ENCODE results near the gene AKNA.

AKNA gene

DNA sequence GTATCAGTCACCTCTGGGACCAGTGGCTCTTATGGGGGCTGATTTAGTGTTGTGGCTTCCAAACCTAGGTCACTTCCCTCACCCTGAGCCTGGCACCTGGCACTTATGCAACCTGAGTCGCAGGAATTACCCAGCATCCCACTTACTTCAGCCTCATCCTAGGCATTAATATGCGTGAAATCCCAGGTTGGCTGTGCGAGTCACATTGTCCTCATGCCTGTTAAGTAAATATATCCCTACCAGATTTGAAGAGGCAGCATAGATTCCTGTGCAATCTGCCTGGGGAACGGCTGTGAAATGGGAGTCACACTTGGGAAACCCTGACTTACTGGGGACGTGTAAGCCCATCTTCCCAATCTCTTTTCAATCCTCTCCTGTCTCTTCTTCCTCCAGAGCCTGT lies 42.7 kb upstream of the AKNA start:
- H3K36me3 ChIP-seq (ENCODE audit: low read depth): no peaks in the 10 kb centered on the region
- DNase-seq (ENCODE audit: low spot score) (no peak), ATAC-seq (ENCODE audit: low read depth) (no peak)
- H3K27me3 ChIP-seq (ENCODE audit: insufficient read depth, poor library complexity, severe bottlenecking): no peaks in the 10 kb centered on the region
- no peaks in the 10 kb centered on the region for H3K4me1 ChIP-seq (ENCODE audit: insufficient read depth, poor library complexity, severe bottlenecking)
- no peak overlapping the region for H3K4me3 ChIP-seq (ENCODE audit: severe bottlenecking)
- TF ChIP-seq, protein P1, sequence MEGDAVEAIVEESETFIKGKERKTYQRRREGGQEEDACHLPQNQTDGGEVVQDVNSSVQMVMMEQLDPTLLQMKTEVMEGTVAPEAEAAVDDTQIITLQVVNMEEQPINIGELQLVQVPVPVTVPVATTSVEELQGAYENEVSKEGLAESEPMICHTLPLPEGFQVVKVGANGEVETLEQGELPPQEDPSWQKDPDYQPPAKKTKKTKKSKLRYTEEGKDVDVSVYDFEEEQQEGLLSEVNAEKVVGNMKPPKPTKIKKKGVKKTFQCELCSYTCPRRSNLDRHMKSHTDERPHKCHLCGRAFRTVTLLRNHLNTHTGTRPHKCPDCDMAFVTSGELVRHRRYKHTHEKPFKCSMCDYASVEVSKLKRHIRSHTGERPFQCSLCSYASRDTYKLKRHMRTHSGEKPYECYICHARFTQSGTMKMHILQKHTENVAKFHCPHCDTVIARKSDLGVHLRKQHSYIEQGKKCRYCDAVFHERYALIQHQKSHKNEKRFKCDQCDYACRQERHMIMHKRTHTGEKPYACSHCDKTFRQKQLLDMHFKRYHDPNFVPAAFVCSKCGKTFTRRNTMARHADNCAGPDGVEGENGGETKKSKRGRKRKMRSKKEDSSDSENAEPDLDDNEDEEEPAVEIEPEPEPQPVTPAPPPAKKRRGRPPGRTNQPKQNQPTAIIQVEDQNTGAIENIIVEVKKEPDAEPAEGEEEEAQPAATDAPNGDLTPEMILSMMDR (IDR thresholded peaks at IDR 0.05; ENCODE audit: poor library complexity, severe bottlenecking): no peak
- no peak overlapping the region for H3K27ac ChIP-seq (ENCODE audit: poor library complexity, severe bottlenecking)
- no peaks in the 10 kb centered on the region for H3K9me3 ChIP-seq (ENCODE audit: severe bottlenecking)

DNA sequence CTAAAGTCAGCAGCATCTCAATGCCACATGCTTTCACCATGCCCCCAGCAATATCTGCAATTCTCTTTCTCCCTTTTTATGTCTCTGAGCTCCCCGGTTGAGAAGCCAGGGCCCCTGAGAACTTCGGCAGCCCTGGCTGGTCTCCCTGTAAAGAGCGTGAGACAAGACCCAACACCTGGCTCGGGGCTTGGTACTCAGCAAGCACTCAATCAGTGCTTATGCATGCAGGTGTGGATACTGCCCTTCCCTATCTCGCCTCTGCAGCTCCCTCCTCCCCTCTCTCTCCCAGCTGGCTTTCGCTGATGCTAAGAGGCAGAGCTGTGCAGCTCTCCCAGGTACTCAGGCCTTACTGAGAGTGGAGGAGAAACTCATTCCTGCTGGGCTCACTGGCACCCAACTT lies 41.7 kb upstream of the AKNA start:
- no peaks in the 10 kb centered on the region for H3K9me3 ChIP-seq (ENCODE audit: severe bottlenecking)
- H3K27me3 ChIP-seq (ENCODE audit: insufficient read depth, poor library complexity, severe bottlenecking): no peaks in the 10 kb centered on the region
- H3K27ac ChIP-seq (ENCODE audit: poor library complexity, severe bottlenecking): no peak overlapping the region
- DNase-seq (ENCODE audit: low spot score) (no peak), ATAC-seq (ENCODE audit: low read depth) (no peak)
- TF ChIP-seq, protein P1 (IDR thresholded peaks at IDR 0.05; ENCODE audit: poor library complexity, severe bottlenecking): no peak
- H3K4me3 ChIP-seq (ENCODE audit: severe bottlenecking): no peak overlapping the region
- H3K4me1 ChIP-seq (ENCODE audit: insufficient read depth, poor library complexity, severe bottlenecking): no peaks in the 10 kb centered on the region
- H3K36me3 ChIP-seq (ENCODE audit: low read depth): no peaks in the 10 kb centered on the region

DNA sequence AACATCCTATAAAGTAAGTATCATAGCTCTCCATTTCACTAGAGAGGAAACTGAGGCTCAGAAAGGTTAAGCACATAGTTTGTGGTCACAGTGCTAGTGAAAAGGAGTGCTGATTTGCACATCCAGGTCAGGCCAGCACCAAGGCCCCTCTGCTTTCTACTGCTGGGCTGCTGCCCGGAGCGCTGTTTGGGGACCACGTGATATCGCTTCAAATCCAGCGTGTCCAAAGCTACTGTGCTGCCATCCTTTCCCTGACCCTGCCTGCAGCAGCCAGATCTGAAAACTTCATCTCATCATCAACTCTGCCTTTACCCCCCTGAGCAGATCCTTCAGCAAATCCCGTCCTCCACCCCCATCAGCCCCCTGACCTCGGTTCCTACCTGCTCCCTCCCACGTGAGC lies 40.7 kb upstream of the AKNA start:
- no peaks in the 10 kb centered on the region for H3K4me1 ChIP-seq (ENCODE audit: insufficient read depth, poor library complexity, severe bottlenecking)
- H3K27ac ChIP-seq (ENCODE audit: poor library complexity, severe bottlenecking): no peak overlapping the region
- no peak for ATAC-seq (ENCODE audit: low read depth)
- no peaks in the 10 kb centered on the region for H3K9me3 ChIP-seq (ENCODE audit: severe bottlenecking)
- H3K4me3 ChIP-seq (ENCODE audit: severe bottlenecking): no peak overlapping the region
- no peaks in the 10 kb centered on the region for H3K27me3 ChIP-seq (ENCODE audit: insufficient read depth, poor library complexity, severe bottlenecking)
- DNase-seq (ENCODE audit: low spot score): no peak
- no peaks in the 10 kb centered on the region for H3K36me3 ChIP-seq (ENCODE audit: low read depth)
- TF ChIP-seq, protein P1 (IDR thresholded peaks at IDR 0.05; ENCODE audit: poor library complexity, severe bottlenecking): no peak

DNA sequence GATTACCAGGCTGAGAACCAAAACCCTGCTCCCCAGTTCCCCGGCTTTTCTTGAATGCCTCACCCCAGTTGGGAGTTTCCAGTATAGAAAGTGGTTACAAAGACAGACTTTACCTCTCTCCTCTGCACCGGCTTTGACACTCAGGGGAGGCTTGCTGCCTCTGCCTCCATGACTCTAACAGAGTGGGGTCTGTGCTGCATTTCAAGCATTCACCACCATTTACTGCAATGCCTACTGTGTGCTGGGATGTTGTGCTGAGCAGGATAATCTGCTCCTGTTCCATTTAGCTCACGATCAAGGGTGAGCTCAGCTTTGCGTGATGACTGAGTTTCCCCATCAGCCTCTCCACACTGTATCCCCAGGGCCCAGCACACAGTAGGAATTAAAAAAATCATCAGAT lies 39.9 kb upstream of the AKNA start:
- Histone ChIP-seq H3K4me3 (ENCODE audit: severe bottlenecking) (no peak overlapping the region), H3K9me3 (ENCODE audit: severe bottlenecking) (no peaks in the 10 kb centered on the region), H3K27ac (ENCODE audit: poor library complexity, severe bottlenecking) (no peak overlapping the region), H3K4me1 (ENCODE audit: insufficient read depth, poor library complexity, severe bottlenecking) (no peaks in the 10 kb centered on the region), H3K36me3 (ENCODE audit: low read depth) (no peaks in the 10 kb centered on the region), H3K27me3 (ENCODE audit: insufficient read depth, poor library complexity, severe bottlenecking) (no peaks in the 10 kb centered on the region)
- DNase-seq (ENCODE audit: low spot score) (no peak), ATAC-seq (ENCODE audit: low read depth) (no peak)
- TF ChIP-seq, protein P1 (IDR thresholded peaks at IDR 0.05; ENCODE audit: poor library complexity, severe bottlenecking): no peak

DNA sequence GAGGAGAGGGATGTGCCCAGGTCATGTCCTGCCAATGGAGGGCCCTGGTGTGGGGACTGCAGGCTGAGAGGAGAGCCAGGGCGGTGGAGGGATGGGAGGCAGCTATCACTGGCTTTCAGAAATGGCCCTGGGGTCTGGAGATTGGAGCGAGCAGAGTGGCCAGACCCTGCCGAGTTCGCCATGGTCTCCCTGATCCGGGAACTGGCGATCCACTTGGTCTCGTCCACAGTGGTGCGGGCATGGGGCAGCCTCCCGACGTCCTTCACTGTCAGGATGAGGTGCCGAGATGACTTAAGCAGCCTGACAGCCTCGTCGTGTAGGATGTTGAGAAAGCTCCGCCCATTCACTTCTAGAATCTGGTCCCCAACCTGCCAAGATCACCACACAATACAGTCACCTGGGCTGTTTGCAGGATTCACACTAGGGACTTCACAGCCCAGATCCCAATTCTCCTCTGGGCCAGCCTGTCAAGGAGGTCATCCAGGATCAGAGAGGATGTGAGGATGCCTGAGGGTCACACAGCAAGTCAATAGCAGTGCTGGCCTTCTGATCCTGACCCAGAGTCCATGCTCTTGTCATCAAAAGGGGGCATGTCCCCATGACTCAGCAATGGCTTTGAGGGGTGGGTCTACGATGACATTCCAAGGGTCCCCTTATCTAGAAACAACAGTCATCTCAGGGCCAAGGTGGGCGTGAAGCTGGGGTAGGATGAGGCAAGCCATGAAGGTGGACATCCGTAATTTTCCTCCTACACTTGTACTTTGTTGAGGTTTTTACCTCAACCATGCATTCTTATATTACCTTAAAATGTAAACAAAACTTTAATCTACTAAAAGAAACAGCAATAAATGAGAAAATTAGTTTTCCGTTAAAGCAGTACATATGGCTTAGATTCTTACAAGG lies 38.5 kb upstream of the AKNA start:
- Histone ChIP-seq H3K9me3 (ENCODE audit: severe bottlenecking) (no peaks in the 10 kb centered on the region), H3K27me3 (ENCODE audit: insufficient read depth, poor library complexity, severe bottlenecking) (no peaks in the 10 kb centered on the region), H3K4me1 (ENCODE audit: insufficient read depth, poor library complexity, severe bottlenecking) (no peaks in the 10 kb centered on the region), H3K36me3 (ENCODE audit: low read depth) (no peaks in the 10 kb centered on the region), H3K4me3 (ENCODE audit: severe bottlenecking) (no peak overlapping the region), H3K27ac (ENCODE audit: poor library complexity, severe bottlenecking) (no peak overlapping the region)
- ATAC-seq (ENCODE audit: low read depth) (no peak), DNase-seq (ENCODE audit: low spot score) (no peak)
- TF ChIP-seq, protein P1 (IDR thresholded peaks at IDR 0.05; ENCODE audit: poor library complexity, severe bottlenecking): no peak
